HG03354 (cell line): ENCODE data around the gene OR5K3.

Experiments used
- ATAC-seq: cut with Tn5 transposase; IDR thresholded peaks from one replicate; pipeline ENCODE4 v1.9.1; 2021; ENCODE audit warnings: mild to moderate bottlenecking; ENCODE audit not compliant: unreplicated experiment, poor library complexity, severe bottlenecking

OR5K3 gene

DNA sequence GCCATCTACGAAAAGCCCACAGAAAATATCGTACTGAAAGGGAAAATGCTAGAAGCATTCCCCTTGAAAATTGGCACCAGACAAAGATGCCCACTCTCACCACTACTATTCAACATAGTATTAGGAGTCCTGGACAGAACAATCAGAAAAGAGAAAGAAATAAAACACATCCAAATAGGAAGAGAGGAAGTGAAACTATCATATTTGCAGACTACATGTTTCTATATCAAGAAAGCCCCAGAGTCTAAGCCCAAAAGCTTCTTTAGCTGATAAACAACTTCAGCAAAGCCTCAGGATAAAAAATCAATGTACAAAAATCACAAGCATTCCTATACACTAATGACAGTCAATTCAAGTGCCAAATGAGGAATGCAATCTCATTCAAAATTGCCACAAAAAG, 15.6 kb downstream of the OR5K3 start:
- ATAC-seq = no peak

DNA sequence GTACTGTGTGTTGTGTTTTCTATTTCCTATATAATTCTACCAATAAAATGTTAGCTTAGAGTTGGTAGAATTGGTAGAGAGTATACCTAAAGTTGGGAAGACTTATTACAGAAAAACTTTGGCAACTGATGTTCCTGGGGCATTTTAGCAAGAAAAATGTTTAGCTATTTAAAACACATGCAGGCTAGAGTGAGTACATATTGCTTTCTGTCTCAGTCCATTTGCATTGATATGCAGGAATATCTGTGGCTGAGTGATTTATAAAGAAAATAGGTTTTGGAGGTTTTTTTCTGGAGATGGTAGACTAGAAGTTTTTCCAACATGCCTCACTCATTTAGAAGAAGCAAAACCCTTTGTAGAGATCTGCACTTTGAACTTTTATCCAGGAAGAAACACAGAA, 42.1 kb downstream of the OR5K3 start:
- no peak for ATAC-seq

DNA sequence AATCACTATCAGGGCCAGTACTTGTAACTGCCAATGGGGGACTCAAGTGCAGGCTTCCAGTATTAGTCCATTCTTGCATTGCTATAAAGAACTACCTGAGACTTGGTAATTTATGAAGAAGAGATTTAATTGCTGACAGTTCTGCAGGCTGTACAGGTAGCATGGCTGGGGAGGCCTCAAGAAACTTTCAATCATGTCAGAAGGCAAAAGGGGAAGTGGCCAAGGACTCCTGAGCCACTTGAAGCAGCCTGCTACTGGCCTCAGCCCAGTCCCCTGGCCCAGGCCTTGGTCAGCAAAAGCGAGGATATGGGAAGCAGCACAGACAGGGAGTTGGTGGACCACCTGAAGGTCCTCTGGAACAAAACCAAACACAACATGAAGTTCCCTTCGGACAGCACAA, 43.3 kb downstream of the OR5K3 start:
- no peak for ATAC-seq

DNA sequence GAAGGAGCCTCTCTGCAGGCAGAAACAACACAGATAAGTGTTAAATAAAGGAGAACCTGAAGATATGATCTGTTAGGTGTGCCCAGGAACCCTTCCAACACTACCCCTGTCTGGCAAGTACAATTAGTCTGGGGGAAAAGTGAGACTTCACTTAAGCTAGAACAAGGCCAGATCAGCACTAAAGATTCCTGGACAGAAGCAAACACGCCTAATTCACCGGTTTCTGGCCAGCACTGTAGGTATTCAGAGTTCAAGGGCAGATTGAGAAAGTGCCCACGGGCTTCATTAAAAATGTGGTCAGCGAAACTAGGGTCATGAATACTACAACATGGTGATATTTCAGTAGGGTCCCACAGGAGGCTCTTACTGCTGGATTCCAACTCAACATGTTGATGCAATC, 43.9 kb downstream of the OR5K3 start:
- no peak for ATAC-seq

DNA sequence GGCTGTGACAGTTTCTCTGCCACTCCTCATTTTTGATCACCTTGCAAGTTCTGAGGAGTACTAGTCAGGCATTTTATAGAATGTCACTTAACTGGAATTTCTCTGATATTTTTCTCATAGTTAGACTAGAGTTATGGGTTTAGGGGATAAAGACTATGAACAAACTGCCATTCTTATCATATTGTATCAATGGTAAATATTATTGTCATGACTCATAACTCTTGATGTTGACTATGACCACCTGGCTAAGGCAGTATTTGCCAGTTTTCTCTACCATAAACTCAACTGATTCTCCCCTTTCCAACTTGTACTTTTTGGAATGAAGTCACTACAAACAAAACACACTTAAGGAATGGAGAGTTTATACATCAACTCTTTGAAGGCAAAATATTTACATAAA, 49.8 kb downstream of the OR5K3 start:
- ATAC-seq = no peak
